NCI-H2107 (cell line): ENCODE results near the gene UBR1.
"Not testable (repeated sequence)": the region's sequence is repeated elsewhere in the genome, so short reads cannot be mapped to it uniquely, and the experiment has no call there.

ENCODE experiments used
- DNase-seq: peaks from one replicate; lab custom pipeline; 2025; lab: John Stamatoyannopoulos, UW

UBR1 gene

DNA sequence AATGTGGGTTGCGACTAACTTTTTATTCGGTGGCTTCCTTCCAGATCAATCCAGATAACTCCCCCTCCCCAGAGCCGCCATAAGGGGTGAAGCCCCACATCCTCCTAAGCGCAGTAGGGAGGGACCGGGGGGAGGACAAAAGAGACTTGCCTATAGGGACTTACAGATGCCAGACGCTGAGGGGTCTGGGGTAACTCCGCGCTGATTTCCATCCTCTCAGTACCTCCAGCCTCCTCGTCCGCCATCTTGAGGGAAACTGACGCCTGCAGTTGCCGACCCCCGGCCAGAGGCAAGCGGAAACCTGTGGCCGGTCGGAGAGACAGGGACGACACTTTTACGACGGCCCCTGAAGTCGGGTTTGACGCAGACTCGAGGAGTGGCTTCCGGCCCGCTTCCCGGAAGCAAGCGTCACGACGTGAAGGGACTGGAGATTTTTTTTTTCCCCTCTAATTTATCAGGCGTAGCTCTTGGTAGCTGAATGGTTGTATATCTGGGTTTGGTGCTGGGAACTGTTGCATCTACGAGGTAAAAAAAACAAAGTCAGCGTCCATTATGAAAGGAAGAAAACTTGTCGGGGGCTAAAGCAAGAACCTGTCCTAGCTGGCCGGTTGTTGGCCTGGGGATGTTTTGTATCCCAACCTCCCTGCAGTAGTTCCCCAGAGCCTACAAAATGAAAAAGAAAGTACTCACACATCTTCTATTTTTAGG, at the start of gene UBR1:
Gene UBR1 (minus strand): TSS at position 261 of the 708 bp plus-strand sequence. CDS start 16 bp downstream, at position 245.
- peak; percentile 18 for DNase-seq

GRCh38 chr15:43153269-43153668, 47.4 kb upstream of the UBR1 start:
- no peak for DNase-seq

DNA sequence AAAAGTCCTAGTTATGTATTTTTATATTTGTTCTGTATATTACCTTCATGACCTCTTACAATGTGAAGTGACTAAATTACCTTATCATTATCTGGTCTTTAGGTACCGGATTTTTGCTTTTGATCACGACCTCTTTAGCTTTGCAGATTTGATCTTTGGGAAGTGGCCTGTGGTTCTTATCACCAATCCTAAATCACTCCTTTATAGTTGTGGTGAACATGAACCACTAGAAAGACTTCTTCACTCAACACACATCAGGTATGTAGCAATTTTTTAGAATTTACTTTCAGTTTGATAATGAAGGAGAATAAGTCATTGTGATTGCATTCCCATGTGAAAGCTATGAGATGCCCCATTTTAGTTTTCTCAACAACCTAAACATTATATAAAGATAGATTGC, 45.9 kb upstream of the UBR1 start:
- DNase-seq, result no peak

DNA sequence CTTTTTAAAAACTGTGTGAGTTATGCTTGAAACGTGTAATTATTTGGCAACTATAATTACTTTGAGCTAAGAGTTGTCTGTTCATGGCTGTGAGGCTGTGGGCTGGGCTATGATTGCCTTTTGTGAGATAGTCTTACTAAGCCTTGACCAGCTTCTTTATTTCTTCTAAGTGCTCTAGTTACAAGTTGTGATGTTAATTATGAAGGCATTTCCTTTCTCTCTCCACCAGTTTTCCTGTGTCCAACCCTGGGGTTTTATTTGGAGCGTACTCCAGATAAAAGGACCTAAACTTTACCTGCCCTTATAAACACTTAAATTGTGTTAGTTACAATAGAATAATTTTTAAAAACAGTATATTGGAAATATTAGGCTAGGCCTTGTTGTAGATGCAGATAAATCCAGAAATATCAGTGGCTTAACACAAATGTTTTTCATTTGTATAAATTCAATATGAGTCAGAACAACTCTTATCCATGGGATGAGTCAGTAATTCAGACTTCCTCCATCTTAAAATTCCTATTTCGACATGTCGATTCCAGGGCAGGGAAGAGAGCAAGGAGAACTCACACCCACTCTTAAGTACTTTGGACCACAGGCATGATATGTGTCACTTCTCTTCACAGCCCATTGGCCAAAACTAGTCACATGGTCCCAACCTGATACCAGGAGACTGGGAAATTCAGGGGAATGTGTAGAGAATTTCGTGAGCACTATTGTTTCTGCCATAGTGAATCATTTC, 44.5 kb upstream of the UBR1 start:
- no peak for DNase-seq

GRCh38 chr15:43146184-43146583, 40.3 kb upstream of the UBR1 start:
- no peak for DNase-seq

DNA sequence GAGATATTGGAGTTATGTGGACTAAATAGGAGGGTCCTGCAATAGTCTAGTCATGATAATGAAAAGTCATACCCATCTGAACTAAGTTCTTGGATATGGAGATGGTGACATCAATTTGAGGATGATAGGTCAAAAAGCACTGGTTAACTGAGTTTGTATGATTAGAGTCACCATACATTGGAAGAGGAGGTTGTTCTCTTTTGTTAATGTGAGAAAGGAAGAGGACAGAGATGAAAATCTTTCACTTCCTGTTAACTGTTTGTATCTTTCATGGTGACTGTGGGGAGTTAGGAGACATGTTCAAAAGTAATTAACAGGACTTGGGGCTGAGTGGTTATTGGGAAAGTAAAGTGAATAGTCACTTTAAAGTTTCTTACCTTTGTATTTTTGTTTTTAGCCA, 38.7 kb upstream of the UBR1 start:
- DNase-seq, result no peak

DNA sequence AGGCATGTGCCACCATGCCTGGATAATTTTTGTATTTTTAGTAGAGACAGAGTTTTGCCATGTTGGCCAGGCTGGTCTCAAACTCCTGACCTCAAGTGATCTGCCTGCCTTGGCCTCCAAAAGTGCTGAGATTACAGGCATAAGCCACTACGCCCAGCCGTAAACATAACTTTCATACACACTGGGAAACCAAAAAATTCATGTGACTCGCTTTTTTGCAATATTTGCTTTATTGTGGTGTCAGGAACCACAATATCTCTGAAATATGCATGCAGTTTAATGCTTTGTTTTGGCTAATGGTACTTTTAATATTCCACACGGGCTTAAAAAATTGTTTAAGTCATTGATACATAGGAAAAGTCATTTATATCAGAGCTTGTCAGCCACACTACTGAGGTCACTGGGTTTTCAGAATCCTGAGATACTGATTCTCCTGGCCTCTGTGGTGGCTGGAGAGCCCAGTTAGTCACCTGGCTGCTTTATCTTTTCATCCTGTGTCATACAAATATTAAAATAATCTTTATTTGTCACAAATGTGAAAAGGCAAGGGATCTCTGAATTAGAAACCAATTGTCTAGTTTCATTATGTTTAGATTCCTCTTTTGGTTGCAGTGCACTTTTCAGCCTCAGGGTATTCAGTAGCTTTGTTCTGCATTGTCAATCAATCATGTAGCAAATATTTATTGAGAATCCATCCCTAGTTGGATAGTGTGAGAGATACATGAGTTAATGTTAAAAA, 37.5 kb upstream of the UBR1 start:
- no peak for DNase-seq

- DNase-seq, result no peak
These were observed 29.5 kb upstream of the UBR1 start for GRCh38 chr15:43135351-43135750.

DNA sequence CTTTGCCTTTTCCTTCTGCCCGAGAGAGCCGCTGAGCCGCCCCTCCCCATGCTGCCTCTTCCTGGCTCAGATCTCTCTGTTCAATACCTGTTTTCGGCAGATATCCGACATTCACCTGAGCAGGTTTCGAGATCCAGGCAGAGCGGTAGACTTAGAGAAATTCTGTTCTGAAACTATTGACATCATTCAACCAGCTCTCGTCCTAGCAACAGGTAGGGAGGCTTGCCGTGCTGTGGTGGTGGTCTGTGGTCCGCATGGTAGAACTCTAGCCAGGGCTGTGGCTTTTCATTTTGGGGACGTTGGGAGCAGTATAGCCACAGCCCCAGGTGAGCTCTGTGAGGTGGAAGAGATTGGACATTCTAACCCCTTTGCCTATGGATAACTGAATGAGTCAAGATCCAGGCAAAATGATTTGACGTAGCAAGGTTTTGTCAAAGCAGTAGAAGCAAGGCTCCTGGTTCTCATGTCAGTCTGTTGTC, 28.4 kb upstream of the UBR1 start:
- DNase-seq, result no peak

DNA sequence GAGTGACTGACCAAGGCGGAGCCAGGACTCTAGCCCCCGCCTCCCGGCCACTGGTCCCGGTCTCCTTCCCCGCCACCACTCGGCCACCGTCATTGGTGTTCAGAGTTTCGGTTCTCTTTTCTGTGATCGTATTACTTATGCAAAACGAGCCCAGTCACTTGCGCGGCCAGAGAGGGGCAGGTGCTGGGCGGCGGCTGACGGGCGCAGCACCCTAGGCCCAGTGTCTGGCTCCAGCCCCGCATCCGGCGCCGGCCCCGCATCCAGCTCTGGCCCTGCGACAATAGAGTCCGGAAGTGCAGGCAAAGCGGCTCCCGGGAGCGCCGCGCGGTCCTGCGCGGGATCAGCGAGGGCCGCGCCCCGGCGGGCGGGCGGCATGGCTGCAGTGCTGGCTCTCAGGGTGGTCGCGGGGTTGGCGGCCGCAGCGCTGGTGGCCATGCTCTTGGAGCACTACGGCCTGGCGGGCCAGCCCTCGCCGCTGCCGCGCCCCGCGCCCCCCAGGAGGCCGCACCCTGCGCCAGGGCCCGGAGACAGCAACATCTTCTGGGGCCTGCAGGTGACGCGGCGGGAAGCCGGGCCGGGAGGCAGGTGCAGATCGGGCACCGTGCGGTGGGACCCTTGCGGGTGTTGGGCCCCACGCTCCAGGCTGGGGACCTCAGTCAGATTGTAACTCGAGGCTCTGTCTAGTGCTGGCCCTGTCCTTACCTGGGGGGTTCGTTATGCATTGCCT, 27.8 kb upstream of the UBR1 start, which contains the start of gene TMEM62:
Gene TMEM62 (plus strand): TSS at position 157 of the 727 bp plus-strand sequence. CDS start 217 bp downstream, at position 374.
- DNase-seq, result no peak

- no peak for DNase-seq
These were observed 27.1 kb upstream of the UBR1 start for GRCh38 chr15:43132830-43133429.

- DNase-seq, result no peak
These were observed 23.1 kb upstream of the UBR1 start for GRCh38 chr15:43128980-43129335.

DNA sequence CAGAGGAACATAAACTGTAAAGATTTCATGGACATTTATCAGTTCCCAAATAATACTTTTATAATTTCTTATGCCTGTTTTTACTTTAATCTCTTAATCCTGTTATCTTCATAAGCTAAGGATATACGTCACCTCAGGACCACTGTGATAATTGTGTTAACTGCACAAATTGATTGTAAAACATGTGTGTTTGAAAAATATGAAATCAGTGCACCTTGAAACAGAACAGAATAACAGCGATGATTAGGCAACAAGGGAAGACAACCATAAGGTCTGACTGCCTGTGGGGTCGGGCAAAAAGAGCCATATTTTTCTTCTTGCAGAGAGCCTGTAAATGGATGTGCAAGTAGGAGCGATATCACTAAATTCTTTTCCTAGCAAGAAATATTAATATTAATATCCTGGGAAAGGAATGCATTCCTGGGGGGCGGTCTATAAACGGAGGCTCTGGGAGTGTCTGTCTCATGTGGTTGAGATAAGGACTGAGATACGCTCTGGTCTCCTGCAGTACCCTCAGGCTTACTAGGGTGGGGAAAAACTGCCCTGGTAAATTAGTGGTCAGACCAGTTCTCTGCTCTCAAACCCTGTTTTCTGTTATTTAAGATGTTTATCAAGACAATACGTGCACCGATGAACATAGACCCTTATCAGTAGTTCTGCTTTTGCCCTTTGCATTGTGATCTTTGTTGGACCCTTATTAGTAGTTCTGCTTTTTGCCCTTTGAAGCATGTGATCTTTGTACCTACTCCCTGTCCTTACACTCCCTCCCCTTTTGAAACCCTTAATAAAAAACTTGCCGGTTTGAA, 22.5 kb upstream of the UBR1 start:
- not testable (repeated sequence) for DNase-seq

GRCh38 chr15:43127752-43128151, 21.9 kb upstream of the UBR1 start:
- DNase-seq, result no peak

GRCh38 chr15:43126356-43126755, 20.5 kb upstream of the UBR1 start:
- DNase-seq, result no peak

- DNase-seq, result no peak
These were observed 19.3 kb upstream of the UBR1 start for GRCh38 chr15:43125100-43125661.

- no peak for DNase-seq
These were observed 16.0 kb upstream of the UBR1 start for GRCh38 chr15:43121863-43122262.

GRCh38 chr15:43118829-43119228, 13.0 kb upstream of the UBR1 start:
- DNase-seq, result no peak

DNA sequence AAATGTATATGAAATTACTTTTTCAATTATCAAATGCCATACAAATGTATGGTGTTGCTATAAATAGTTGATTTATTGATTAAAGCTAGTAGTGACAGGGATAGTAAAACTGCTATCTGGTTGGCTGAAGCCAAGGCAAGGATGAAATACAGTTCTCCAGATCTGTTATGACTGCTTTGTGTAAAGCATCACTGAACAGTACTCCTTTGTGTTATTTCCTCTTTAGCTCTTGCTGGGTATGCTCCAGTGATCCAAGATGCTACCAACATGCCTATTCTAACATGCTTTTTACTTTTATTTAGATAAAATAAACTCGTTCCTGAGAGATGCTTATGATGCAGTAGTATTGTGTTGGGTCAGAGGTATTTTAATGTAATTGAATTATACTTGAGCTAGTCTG, 12.4 kb upstream of the UBR1 start:
- no peak for DNase-seq

DNA sequence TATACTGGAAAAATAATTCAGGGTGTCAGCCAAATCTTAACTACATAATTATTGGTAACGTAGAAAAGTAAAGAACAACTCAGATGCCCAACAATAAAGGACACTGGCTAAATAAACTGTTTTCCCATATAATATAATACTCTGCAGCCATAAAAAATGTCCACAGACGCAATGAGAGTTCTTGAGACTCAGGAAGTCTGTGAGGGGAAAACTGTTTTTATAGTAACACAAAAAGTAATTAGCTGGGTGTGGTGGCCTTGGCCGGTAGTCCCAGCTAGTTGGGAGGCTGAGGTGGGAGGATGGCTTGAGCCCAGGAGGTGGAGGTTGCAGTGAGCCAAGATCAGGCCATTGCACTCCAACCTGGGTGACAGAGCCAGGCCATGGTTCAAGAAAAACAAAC, 5.5 kb upstream of the UBR1 start:
- DNase-seq, result no peak
